ENCODE data around the gene SORD. TPM values are rescaled to one million over a fixed set of nuclear protein-coding genes. Genes with fewer than 3 reads are reported as not detected.

Gene SORD
- total RNA-seq, 2 experiments from 2014 or later = 29.9 to 30.5 TPM

Other genes with a start within 250 kb of the SORD start
- not detected for gene TERB2, start 66.5 kb upstream of the SORD start, total RNA-seq
- under 1 TPM in 1 of 2 experiments, not detected in 1; 0.02 TPM for gene DUOX2, start 91.0 kb downstream of the SORD start, total RNA-seq
- not detected for gene DUOXA2, start 91.1 kb downstream of the SORD start, total RNA-seq
- not detected for gene DUOXA1, start 106.7 kb downstream of the SORD start, total RNA-seq
- under 1 TPM; 0.19 TPM for gene DUOX1, start 106.8 kb downstream of the SORD start, total RNA-seq
- 10 to 100 TPM; 11.7 to 12.4 TPM for gene SHF, start 164.8 kb downstream of the SORD start, total RNA-seq
- not detected for gene SLC28A2, start 229.0 kb downstream of the SORD start, total RNA-seq